Activated naive CD8-positive, alpha-beta T cell treated with anti-CD3 and anti-CD28 coated beads for 36 hours (primary cell): ENCODE measurements around the gene CALM1. TPM values are rescaled to one million over a fixed set of nuclear protein-coding genes. Genes with fewer than 3 reads are reported as not detected.
A peak's percentile ranks its signal among the peaks of the same experiment; 100 is the strongest.
"Not testable (repeated sequence)": the region's sequence is repeated elsewhere in the genome, so short reads cannot be mapped to it uniquely, and the experiment has no call there.

Experiments
- DNase-seq: peaks from one replicate; pipeline ENCODE4 v3.0.0; 2021
- H3K27ac Mint-ChIP-seq: one replicate; pipeline ENCODE4 v1.8.0; 2022; ENCODE audit warnings: mild to moderate bottlenecking, moderate library complexity, mixed read lengths
- H3K27me3 Mint-ChIP-seq: one replicate; pipeline ENCODE4 v1.8.0; 2022; ENCODE audit warnings: mild to moderate bottlenecking, mixed read lengths
- H3K36me3 Mint-ChIP-seq: one replicate; pipeline ENCODE4 v1.8.0; 2021; ENCODE audit warnings: mild to moderate bottlenecking, mixed read lengths
- H3K4me1 Mint-ChIP-seq: one replicate; pipeline ENCODE4 v1.8.0; 2021; ENCODE audit warnings: mixed read lengths
- H3K4me3 Mint-ChIP-seq: one replicate; pipeline ENCODE4 v1.8.0; 2022; ENCODE audit warnings: mild to moderate bottlenecking, moderate library complexity, mixed read lengths
- H3K9me3 Mint-ChIP-seq: one replicate; pipeline ENCODE4 v1.8.0; 2022; ENCODE audit warnings: mixed read lengths
- total RNA-seq, 2 experiments: library from RNA; stranded (reverse); gene quantifications; one replicate each; pipeline ENCODE4 v1.2.3, GENCODE V29; 2021

Gene CALM1
- total RNA-seq, 2 experiments from 2014 or later = 437 to 439 TPM

GRCh38 chr14:90378249-90378648, 18.6 kb upstream of the CALM1 start:
- Mint-ChIP-seq H3K9me3 (no peaks in the 10 kb centered on the region), H3K4me1 (peaks cover 2% of the 10 kb centered on the region), H3K27ac (no peak overlapping the region), H3K27me3 (no peaks in the 10 kb centered on the region), H3K4me3 (no peak overlapping the region), H3K36me3 (no peaks in the 10 kb centered on the region)
- DNase-seq = no peak

GRCh38 chr14:90379106-90379505, 17.7 kb upstream of the CALM1 start:
- Mint-ChIP-seq H3K4me3 (no peak overlapping the region), H3K27ac (no peak overlapping the region), H3K4me1 (peaks cover 6% of the 10 kb centered on the region)

GRCh38 chr14:90381011-90381786, 15.6 kb upstream of the CALM1 start:
- H3K9me3 Mint-ChIP-seq = no peaks in the 10 kb centered on the region
- H3K4me3 Mint-ChIP-seq = no peak overlapping the region
- H3K4me1 Mint-ChIP-seq = peaks cover 17% of the 10 kb centered on the region
- H3K27me3 Mint-ChIP-seq = no peaks in the 10 kb centered on the region
- no peak overlapping the region for H3K27ac Mint-ChIP-seq
- no peaks in the 10 kb centered on the region for H3K36me3 Mint-ChIP-seq
- no peak for DNase-seq

More at GRCh38 chr14:90379106-90379505, 17.7 kb upstream of the CALM1 start:
- H3K9me3 Mint-ChIP-seq = no peaks in the 10 kb centered on the region
- H3K36me3 Mint-ChIP-seq = no peaks in the 10 kb centered on the region
- H3K27me3 Mint-ChIP-seq = no peaks in the 10 kb centered on the region
- DNase-seq = no peak

GRCh38 chr14:90381999-90382451, 14.8 kb upstream of the CALM1 start:
- no peak overlapping the region for H3K4me3 Mint-ChIP-seq
- peaks cover 20% of the 10 kb centered on the region for H3K4me1 Mint-ChIP-seq
- no peak for DNase-seq
- H3K9me3 Mint-ChIP-seq = no peaks in the 10 kb centered on the region
- no peak overlapping the region for H3K27ac Mint-ChIP-seq
- H3K36me3 Mint-ChIP-seq = no peaks in the 10 kb centered on the region
- H3K27me3 Mint-ChIP-seq = no peaks in the 10 kb centered on the region

GRCh38 chr14:90382491-90383125, 14.2 kb upstream of the CALM1 start:
- peak; percentile 76 for DNase-seq
- H3K27me3 Mint-ChIP-seq = no peaks in the 10 kb centered on the region
- no peaks in the 10 kb centered on the region for H3K9me3 Mint-ChIP-seq
- no peak overlapping the region for H3K27ac Mint-ChIP-seq
- H3K36me3 Mint-ChIP-seq = no peaks in the 10 kb centered on the region
- peaks cover 20% of the 10 kb centered on the region for H3K4me1 Mint-ChIP-seq
- no peak overlapping the region for H3K4me3 Mint-ChIP-seq

GRCh38 chr14:90383126-90383730, 13.6 kb upstream of the CALM1 start:
- H3K9me3 Mint-ChIP-seq = no peaks in the 10 kb centered on the region
- no peak overlapping the region for H3K27ac Mint-ChIP-seq
- DNase-seq = peak; percentile 98
- no peaks in the 10 kb centered on the region for H3K27me3 Mint-ChIP-seq
- no peaks in the 10 kb centered on the region for H3K36me3 Mint-ChIP-seq
- peaks cover 20% of the 10 kb centered on the region for H3K4me1 Mint-ChIP-seq
- no peak overlapping the region for H3K4me3 Mint-ChIP-seq

GRCh38 chr14:90383731-90384542, 12.9 kb upstream of the CALM1 start:
- Mint-ChIP-seq H3K9me3 (no peaks in the 10 kb centered on the region), H3K4me1 (peaks cover 27% of the 10 kb centered on the region), H3K4me3 (no peak overlapping the region), H3K27ac (no peak overlapping the region), H3K36me3 (no peaks in the 10 kb centered on the region), H3K27me3 (no peaks in the 10 kb centered on the region)
- DNase-seq = peak; percentile 63

GRCh38 chr14:90384543-90384911, 12.3 kb upstream of the CALM1 start:
- no peak overlapping the region for H3K27ac Mint-ChIP-seq
- H3K4me1 Mint-ChIP-seq = peaks cover 32% of the 10 kb centered on the region
- H3K4me3 Mint-ChIP-seq = no peak overlapping the region
- H3K27me3 Mint-ChIP-seq = no peaks in the 10 kb centered on the region
- H3K9me3 Mint-ChIP-seq = no peaks in the 10 kb centered on the region
- no peak for DNase-seq
- H3K36me3 Mint-ChIP-seq = no peaks in the 10 kb centered on the region

- no peak for DNase-seq
- Mint-ChIP-seq H3K27me3 (no peaks in the 10 kb centered on the region), H3K36me3 (no peaks in the 10 kb centered on the region), H3K27ac (no peak overlapping the region), H3K4me3 (no peak overlapping the region), H3K4me1 (peaks cover 32% of the 10 kb centered on the region), H3K9me3 (no peaks in the 10 kb centered on the region)
These were observed 10.5 kb upstream of the CALM1 start for GRCh38 chr14:90386321-90386720.

GRCh38 chr14:90387206-90387760, 9.5 kb upstream of the CALM1 start:
- H3K27ac Mint-ChIP-seq = no peak overlapping the region
- peaks cover 32% of the 10 kb centered on the region for H3K4me1 Mint-ChIP-seq
- H3K27me3 Mint-ChIP-seq = no peaks in the 10 kb centered on the region
- no peaks in the 10 kb centered on the region for H3K36me3 Mint-ChIP-seq
- H3K9me3 Mint-ChIP-seq = no peaks in the 10 kb centered on the region
- DNase-seq = no peak
- no peak overlapping the region for H3K4me3 Mint-ChIP-seq

- no peaks in the 10 kb centered on the region for H3K36me3 Mint-ChIP-seq
- no peak for DNase-seq
- H3K27me3 Mint-ChIP-seq = no peaks in the 10 kb centered on the region
- peaks cover 32% of the 10 kb centered on the region for H3K4me1 Mint-ChIP-seq
- no peak overlapping the region for H3K27ac Mint-ChIP-seq
- H3K4me3 Mint-ChIP-seq = no peak overlapping the region
- no peaks in the 10 kb centered on the region for H3K9me3 Mint-ChIP-seq
These were observed 8.4 kb upstream of the CALM1 start for GRCh38 chr14:90388437-90388836.

GRCh38 chr14:90388982-90389381, 7.8 kb upstream of the CALM1 start:
- DNase-seq = no peak
- Mint-ChIP-seq H3K4me3 (no peak overlapping the region), H3K9me3 (no peaks in the 10 kb centered on the region), H3K36me3 (no peaks in the 10 kb centered on the region), H3K27me3 (no peaks in the 10 kb centered on the region), H3K27ac (no peak overlapping the region), H3K4me1 (peaks cover 30% of the 10 kb centered on the region)

- H3K4me1 Mint-ChIP-seq = peaks cover 17% of the 10 kb centered on the region
- no peaks in the 10 kb centered on the region for H3K9me3 Mint-ChIP-seq
- H3K27ac Mint-ChIP-seq = no peak overlapping the region
- H3K36me3 Mint-ChIP-seq = peaks cover 7% of the 10 kb centered on the region
- DNase-seq = no peak
- peaks cover 4% of the 10 kb centered on the region for H3K27me3 Mint-ChIP-seq
- H3K4me3 Mint-ChIP-seq = no peak overlapping the region
These were observed 2.9 kb upstream of the CALM1 start for GRCh38 chr14:90393966-90394365.

- Mint-ChIP-seq H3K36me3 (peaks cover 12% of the 10 kb centered on the region), H3K4me1 (peaks cover 19% of the 10 kb centered on the region)
- not testable (repeated sequence) for H3K4me3 Mint-ChIP-seq, H3K27ac Mint-ChIP-seq, H3K9me3 Mint-ChIP-seq, DNase-seq, H3K27me3 Mint-ChIP-seq
These were observed 2.0 kb upstream of the CALM1 start for GRCh38 chr14:90394782-90395181.
